Measurements from ENCODE around the gene S100PBP. TPM values are rescaled to one million over a fixed set of nuclear protein-coding genes. Genes with fewer than 3 reads are reported as not detected.

The S100PBP gene
- total and polyA plus RNA-seq, 2 of the 13 experiments (the other 11 are each of a cell fraction or from before 2014, with no cell fraction given), result 20.4 to 26.1 TPM

DNA sequence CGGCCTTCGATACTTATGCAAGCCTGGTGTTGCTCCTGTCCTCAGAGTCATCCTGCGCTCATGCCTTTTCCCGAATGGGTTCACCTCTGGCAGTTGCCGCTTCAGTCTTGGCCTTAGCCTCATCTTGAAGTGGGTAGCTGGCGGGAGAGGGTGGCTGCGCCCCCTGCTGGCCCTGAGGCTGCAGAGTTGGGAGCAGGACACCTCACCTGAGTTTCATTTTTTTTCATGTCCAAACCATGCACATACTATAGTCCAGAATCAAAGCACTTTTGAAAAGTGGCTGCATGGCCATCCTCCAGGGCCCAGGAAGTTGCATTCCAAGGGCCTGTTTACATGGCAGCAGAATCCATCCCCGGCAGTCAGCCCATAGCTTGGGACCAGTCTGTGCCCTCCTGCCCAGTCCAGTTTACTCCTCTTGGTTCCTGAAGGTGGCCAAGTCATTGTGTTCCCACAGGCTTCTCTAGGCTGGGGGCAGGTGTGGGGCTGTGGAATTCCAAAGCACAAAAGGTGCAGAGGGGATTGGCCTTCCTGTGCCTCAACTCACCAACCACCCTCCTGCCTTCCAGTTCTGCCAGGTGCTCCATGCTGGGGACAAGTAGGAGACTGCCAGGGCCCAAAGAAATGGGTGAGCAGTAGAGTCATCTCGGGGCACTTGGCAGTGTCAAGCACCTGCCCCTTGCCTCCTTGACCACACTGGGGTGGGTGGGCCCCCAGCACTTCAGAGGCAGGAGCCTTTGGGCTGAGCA lies 44.3 kb upstream of the S100PBP start (continued):
- TF ChIP-seq, protein P1, sequence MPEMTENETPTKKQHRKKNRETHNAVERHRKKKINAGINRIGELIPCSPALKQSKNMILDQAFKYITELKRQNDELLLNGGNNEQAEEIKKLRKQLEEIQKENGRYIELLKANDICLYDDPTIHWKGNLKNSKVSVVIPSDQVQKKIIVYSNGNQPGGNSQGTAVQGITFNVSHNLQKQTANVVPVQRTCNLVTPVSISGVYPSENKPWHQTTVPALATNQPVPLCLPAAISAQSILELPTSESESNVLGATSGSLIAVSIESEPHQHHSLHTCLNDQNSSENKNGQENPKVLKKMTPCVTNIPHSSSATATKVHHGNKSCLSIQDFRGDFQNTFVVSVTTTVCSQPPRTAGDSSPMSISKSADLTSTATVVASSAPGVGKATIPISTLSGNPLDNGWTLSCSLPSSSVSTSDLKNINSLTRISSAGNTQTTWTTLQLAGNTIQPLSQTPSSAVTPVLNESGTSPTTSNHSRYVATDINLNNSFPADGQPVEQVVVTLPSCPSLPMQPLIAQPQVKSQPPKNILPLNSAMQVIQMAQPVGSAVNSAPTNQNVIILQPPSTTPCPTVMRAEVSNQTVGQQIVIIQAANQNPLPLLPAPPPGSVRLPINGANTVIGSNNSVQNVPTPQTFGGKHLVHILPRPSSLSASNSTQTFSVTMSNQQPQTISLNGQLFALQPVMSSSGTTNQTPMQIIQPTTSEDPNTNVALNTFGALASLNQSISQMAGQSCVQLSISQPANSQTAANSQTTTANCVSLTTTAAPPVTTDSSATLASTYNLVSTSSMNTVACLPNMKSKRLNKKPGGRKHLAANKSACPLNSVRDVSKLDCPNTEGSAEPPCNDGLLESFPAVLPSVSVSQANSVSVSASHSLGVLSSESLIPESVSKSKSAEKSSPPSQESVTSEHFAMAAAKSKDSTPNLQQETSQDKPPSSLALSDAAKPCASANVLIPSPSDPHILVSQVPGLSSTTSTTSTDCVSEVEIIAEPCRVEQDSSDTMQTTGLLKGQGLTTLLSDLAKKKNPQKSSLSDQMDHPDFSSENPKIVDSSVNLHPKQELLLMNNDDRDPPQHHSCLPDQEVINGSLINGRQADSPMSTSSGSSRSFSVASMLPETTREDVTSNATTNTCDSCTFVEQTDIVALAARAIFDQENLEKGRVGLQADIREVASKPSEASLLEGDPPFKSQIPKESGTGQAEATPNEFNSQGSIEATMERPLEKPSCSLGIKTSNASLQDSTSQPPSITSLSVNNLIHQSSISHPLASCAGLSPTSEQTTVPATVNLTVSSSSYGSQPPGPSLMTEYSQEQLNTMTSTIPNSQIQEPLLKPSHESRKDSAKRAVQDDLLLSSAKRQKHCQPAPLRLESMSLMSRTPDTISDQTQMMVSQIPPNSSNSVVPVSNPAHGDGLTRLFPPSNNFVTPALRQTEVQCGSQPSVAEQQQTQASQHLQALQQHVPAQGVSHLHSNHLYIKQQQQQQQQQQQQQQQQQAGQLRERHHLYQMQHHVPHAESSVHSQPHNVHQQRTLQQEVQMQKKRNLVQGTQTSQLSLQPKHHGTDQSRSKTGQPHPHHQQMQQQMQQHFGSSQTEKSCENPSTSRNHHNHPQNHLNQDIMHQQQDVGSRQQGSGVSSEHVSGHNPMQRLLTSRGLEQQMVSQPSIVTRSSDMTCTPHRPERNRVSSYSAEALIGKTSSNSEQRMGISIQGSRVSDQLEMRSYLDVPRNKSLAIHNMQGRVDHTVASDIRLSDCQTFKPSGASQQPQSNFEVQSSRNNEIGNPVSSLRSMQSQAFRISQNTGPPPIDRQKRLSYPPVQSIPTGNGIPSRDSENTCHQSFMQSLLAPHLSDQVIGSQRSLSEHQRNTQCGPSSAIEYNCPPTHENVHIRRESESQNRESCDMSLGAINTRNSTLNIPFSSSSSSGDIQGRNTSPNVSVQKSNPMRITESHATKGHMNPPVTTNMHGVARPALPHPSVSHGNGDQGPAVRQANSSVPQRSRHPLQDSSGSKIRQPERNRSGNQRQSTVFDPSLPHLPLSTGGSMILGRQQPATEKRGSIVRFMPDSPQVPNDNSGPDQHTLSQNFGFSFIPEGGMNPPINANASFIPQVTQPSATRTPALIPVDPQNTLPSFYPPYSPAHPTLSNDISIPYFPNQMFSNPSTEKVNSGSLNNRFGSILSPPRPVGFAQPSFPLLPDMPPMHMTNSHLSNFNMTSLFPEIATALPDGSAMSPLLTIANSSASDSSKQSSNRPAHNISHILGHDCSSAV (CRISPR knock-in tag; IDR thresholded peaks at IDR 0.05; ENCODE audit: borderline replicate concordance), result no peak
- no peak for TF ChIP-seq SALL2 (CRISPR knock-in tag; IDR thresholded peaks at IDR 0.05)
- TF ChIP-seq ZNF558 (CRISPR knock-in tag; IDR thresholded peaks at IDR 0.05; ENCODE audit: borderline replicate concordance), result 0 out of 2 replicates have a peak, but pooled peaks have one; percentile 47
- no peak for TF ChIP-seq ARHGAP35 (CRISPR knock-in tag; IDR thresholded peaks at IDR 0.05; ENCODE audit: borderline replicate concordance)
- TF ChIP-seq IKZF4 (CRISPR knock-in tag; IDR thresholded peaks at IDR 0.05; ENCODE audit: borderline replicate concordance, low read depth, not compliant biosample characterization), result no peak
- TF ChIP-seq, protein P2, sequence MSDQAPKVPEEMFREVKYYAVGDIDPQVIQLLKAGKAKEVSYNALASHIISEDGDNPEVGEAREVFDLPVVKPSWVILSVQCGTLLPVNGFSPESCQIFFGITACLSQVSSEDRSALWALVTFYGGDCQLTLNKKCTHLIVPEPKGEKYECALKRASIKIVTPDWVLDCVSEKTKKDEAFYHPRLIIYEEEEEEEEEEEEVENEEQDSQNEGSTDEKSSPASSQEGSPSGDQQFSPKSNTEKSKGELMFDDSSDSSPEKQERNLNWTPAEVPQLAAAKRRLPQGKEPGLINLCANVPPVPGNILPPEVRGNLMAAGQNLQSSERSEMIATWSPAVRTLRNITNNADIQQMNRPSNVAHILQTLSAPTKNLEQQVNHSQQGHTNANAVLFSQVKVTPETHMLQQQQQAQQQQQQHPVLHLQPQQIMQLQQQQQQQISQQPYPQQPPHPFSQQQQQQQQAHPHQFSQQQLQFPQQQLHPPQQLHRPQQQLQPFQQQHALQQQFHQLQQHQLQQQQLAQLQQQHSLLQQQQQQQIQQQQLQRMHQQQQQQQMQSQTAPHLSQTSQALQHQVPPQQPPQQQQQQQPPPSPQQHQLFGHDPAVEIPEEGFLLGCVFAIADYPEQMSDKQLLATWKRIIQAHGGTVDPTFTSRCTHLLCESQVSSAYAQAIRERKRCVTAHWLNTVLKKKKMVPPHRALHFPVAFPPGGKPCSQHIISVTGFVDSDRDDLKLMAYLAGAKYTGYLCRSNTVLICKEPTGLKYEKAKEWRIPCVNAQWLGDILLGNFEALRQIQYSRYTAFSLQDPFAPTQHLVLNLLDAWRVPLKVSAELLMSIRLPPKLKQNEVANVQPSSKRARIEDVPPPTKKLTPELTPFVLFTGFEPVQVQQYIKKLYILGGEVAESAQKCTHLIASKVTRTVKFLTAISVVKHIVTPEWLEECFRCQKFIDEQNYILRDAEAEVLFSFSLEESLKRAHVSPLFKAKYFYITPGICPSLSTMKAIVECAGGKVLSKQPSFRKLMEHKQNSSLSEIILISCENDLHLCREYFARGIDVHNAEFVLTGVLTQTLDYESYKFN (CRISPR knock-in tag; conservative IDR thresholded peaks at IDR 0.05), result no peak
- TF ChIP-seq, protein P3, sequence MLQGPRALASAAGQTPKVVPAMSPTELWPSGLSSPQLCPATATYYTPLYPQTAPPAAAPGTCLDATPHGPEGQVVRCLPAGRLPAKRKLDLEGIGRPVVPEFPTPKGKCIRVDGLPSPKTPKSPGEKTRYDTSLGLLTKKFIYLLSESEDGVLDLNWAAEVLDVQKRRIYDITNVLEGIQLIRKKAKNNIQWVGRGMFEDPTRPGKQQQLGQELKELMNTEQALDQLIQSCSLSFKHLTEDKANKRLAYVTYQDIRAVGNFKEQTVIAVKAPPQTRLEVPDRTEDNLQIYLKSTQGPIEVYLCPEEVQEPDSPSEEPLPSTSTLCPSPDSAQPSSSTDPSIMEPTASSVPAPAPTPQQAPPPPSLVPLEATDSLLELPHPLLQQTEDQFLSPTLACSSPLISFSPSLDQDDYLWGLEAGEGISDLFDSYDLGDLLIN (CRISPR knock-in tag; IDR thresholded peaks at IDR 0.05; ENCODE audit: borderline replicate concordance), result no peak
- TF ChIP-seq, protein P4, sequence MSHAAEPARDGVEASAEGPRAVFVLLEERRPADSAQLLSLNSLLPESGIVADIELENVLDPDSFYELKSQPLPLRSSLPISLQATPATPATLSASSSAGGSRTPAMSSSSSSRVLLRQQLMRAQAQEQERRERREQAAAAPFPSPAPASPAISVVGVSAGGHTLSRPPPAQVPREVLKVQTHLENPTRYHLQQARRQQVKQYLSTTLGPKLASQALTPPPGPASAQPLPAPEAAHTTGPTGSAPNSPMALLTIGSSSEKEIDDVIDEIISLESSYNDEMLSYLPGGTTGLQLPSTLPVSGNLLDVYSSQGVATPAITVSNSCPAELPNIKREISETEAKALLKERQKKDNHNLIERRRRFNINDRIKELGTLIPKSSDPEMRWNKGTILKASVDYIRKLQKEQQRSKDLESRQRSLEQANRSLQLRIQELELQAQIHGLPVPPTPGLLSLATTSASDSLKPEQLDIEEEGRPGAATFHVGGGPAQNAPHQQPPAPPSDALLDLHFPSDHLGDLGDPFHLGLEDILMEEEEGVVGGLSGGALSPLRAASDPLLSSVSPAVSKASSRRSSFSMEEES (CRISPR knock-in tag; IDR thresholded peaks at IDR 0.05), result no peak
- TF ChIP-seq CCDC6 (CRISPR knock-in tag; IDR thresholded peaks at IDR 0.05), result no peak
- 0 out of 2 replicates have a peak, but pooled peaks have one; percentile 18 for TF ChIP-seq ZNF263 (CRISPR knock-in tag; IDR thresholded peaks at IDR 0.05)
